Gastroesophageal sphincter (tissue), 3 donors: ENCODE measurements around the gene RNU7-1.

Source experiments
- CTCF ChIP-seq, 4 experiments: fragments of 200-600 bp in 2 of 4; fragments of 450-650 bp in 2 of 4; sonication (generic) in 1 of 4; IDR thresholded peaks; one replicate each; pipeline ENCODE4 v1.5.1; 2017 to 2019; ENCODE audit warnings: antibody characterized with exemption in 4 of 4, mild to moderate bottlenecking in 2 of 4, moderate library complexity in 2 of 4
- EP300 ChIP-seq: sonication (generic); formaldehyde crosslinking; IDR thresholded peaks from one replicate; pipeline ENCODE4 v1.6.1; 2017; ENCODE audit warnings: antibody characterized with exemption, mild to moderate bottlenecking
- POLR2A ChIP-seq, 2 donors: fragments of 450-650 bp; IDR thresholded peaks; one replicate each; pipeline ENCODE4 v1.6.1; 2017; ENCODE audit warnings: antibody characterized with exemption in 2 of 2, mild to moderate bottlenecking in 2 of 2, moderate library complexity in 1 of 2
- POLR2AphosphoS5 ChIP-seq: sonication (generic); formaldehyde crosslinking; IDR thresholded peaks from one replicate; pipeline ENCODE4 v1.6.1; 2017; ENCODE audit warnings: antibody characterized with exemption

GRCh38 chr12:6925540-6926279, 17.9 kb upstream of the RNU7-1 start:
- TF ChIP-seq CTCF (IDR thresholded peaks at IDR 0.05) (peak in 1 of 4 experiments; percentile 18), POLR2A (IDR thresholded peaks at IDR 0.05) (peak in 1 of 2 donors; percentile 7), POLR2AphosphoS5 (peak; percentile 80), EP300 (no peak)
